Activated T-cell treated with anti-CD3 and anti-CD28 coated beads, Interleukin-2, amount 50 U/mL, for 48 hours (primary cell): ENCODE data around the gene MOXD1.

Source experiments
- DNase-seq, 2 experiments: peaks; one replicate each; pipeline ENCODE4 v3.0.0-alpha.2; 2020

The MOXD1 gene

GRCh38 chr6:132400883-132401617 is at the start of gene MOXD1:
TSS of gene MOXD1 (minus strand) at chr6:132401475. CDS start at chr6:132401426, 49 bp downstream.
- DNase-seq, result peak in 1 of 2 experiments; percentile 27

DNA sequence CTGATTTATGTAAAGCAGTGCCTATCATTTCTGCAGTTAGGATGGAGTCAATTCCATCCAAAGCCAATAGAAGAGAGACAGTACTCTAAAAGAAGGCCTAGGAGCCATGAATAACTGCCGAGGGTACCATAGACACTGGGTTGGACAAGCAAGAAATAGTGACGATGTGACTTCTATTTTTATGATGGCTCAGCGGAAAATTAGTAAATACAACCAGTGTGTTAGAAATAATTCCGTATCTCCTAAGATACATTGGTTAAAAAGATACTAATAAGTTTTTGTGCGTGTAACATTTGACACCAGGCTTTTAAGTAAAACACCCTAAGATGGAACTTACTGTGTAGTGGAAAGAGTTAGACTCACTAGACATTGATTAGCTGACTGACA is 45.6 kb upstream of the MOXD1 start:
- DNase-seq, result no peak

DNA sequence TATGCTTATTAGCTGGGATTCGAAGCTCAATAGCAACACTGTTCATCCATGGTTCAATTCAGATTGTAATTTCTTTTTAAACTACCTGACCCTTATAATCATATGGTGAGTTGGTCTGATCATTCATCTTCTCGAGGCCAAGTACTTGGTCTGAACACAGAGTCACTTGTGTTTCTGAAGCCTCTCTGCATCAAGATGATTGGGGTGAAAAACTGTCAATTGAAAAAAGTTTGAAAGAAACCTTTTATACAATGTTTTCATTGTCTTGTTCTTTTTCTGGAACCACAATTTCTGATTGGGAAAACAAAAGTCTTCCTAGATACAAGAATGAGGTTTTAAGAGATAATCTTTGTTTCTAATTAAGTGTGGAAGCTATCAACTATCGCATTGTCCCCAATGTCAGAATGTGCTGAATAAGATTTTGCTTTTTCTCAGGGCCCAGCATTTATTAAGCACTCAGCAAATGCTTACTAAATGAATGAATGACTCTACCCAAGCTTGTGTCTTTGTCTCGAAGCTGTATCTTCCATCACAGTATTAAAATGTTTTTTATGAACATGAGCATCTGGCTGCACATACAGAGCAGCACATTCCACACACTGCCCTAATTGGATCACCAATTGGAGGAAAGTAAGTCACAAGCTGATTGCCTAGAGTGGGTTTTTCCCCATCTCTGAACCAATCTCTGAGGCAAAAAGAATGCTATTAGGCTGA is 45.0 kb upstream of the MOXD1 start:
- DNase-seq, result no peak

DNA sequence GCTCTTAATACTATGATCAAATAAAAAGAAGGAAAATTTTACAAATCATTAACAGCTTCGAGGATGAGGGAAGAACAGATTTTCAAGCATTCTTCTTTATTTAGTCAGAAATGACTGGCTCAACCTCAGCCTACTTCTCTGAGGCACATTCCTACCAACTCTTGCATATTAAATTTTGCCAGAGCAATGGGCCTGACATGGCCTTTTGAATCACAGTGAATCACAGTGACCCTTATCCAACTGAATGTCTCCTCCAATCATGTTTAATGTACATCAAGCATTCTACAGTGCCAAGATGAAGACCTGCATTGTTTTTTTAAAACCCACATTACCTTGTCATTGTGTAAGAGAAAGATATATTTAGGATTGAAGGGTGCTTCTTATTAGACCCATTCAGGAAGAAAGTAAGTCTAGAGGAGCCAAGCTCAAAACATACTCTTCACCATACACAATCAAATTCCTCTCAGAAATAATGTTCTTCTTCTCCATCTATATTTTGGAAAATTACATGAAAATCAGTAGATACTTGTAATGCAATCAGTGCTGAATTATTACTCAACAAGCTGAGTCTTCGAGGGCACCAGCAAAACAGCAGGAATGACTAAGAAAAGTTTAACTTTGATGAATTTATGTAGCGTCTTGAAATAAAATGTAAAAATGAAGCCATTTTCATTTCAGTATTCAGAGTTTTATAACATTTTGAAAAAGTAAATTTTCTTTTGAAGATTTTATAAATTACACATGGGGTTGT is 44.1 kb upstream of the MOXD1 start:
- DNase-seq, result no peak

DNA sequence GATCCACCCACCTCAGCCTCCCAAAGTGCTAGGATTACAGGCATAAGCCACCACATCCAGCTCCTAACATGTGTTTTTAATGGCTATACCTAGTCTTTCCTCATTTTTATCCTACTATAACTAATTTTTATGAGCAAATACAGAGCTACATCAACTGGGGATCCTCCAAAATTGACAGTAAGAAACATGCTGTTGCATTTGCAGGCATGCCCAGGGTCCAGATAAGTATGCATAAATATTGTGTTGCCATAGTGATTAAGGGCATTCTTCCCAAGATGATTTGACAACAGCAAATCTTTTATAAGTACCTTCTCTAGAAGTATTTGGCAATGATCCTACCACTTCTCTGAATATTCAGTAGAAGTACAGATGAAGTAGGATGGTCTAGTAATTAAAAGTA is 41.9 kb upstream of the MOXD1 start:
- DNase-seq, result no peak

DNA sequence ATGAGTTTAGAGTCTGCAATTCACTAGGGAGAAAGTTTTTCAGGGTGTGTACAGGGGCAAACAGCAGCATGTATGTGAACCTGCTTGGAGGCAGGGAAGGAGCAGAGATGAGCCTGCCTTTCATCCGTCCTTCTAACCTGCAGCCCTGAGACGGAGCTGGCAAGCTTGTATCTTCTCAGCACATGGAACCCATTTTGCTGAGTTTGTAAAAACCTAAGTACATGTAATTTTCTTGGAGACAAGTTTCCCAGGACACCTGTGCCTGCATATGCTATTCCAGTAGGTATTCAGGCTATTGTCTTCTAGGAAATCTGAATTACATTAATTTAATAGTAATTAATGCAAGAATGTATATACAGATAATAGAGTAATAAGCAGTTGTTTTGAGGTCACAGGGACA is 28.8 kb upstream of the MOXD1 start:
- no peak for DNase-seq

- no peak for DNase-seq
These were observed 23.9 kb upstream of the MOXD1 start for GRCh38 chr6:132425176-132425575.

DNA sequence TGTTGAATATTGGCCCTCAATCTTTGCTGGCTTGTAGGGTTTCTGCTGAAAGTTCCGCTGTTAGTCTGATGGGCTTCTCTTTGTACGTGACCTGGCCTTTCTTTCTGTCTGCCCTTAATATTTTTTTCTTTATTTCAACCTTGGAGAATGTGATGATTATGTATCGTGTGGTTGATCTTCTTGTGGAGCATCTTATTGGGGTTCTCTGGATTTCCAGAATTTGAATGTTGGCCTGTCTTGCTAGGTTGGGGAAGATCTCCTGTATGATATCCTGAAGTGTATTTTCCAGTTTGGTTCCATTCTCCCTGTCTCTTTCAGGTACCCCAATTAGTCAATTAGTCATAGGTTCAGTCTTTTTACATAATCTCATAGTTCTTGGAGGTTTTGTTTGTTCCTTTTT is 22.6 kb upstream of the MOXD1 start:
- no peak for DNase-seq

- no peak for DNase-seq
These were observed 17.1 kb upstream of the MOXD1 start for GRCh38 chr6:132418235-132418965.

DNA sequence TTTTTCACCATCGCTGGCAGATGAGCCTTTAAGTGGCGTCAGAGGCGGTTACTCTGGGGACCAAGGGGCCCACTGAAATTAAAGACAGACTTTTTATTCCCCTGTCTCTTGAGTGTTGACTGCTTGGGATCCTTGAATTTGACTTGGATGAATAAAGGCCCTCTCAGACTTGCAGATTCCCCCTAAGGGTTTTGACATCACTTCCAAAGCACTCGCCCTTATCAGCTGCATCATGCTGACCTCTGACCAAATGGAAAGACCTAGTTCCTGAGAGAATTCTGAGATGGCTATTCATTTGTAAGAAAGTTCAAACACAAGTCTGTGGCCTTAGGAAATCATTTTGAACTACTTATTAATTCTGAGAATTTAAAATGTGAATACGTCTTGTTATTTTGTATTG is 13.5 kb upstream of the MOXD1 start:
- DNase-seq, result no peak

- no peak for DNase-seq
These were observed 13.0 kb upstream of the MOXD1 start for GRCh38 chr6:132414322-132414721.

- DNase-seq, result no peak
These were observed 12.2 kb upstream of the MOXD1 start for GRCh38 chr6:132413499-132413802.

DNA sequence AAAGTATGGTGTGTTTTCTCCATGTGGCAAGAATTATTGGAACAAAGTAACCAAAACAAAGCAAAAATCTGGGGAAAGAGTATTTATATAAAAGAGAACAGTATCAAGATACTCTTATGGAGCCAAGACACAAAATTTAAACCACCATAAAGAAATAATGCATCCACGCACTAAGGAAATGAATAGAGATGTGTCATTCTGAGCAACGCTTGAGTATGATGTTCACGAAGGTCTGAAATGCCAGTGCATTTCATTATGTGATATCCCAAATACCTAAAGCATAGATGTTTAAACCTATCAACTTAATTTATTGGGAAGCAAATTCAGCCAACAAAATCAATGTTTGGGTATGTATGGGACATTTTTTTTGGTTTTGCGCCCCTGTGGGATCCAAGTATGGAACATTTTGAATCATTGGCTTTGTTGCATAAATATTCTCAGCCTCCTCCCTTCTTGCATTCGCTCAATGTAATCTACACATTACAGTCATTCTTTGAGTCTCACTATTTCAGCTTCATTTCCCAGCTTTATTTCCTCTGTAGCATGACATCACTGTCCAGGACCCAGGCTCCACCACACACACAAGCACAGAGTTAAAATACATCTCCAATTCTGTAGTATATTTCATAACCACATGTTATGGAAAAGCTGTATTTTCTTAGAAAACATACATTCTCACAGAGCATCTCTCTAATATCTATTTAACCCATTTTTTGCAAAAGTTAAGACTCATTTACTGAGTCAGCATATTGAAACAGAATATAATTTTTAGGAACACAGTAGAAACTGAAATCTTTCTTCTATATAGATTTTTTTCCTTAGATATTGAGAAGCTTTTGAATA is 11.6 kb upstream of the MOXD1 start:
- DNase-seq, result no peak

- no peak for DNase-seq
These were observed 10.0 kb upstream of the MOXD1 start for GRCh38 chr6:132411296-132411695.

DNA sequence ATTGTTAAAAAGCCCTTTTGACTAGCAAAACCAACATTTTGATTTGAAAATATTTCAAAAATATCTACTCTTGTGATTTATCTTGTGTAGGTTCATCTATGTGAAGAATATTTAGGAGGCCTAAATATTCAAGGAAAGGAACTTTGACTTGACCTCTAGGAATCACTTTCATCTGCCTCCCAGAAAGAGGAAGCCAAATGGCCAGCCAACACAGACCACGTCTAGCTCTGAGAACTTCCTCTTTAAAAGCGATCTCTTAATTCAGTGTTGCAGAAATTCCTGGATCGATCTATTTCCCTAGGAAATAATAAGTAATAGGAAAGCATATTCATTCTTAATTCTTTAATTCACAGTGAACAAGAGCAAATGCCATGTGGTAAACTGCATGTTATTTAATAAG is 9.6 kb upstream of the MOXD1 start:
- no peak for DNase-seq

GRCh38 chr6:132405143-132405915 is 4.1 kb upstream of the MOXD1 start:
- DNase-seq, result no peak

- DNase-seq, result no peak
These were observed 3.5 kb upstream of the MOXD1 start for GRCh38 chr6:132404736-132405135.

GRCh38 chr6:132404330-132404729 is 3.1 kb upstream of the MOXD1 start:
- no peak for DNase-seq

GRCh38 chr6:132401618-132402285 is 477 bp upstream of the MOXD1 start:
- DNase-seq, result peak in 1 of 2 experiments; percentile 17

- no peak for DNase-seq
These were observed 756 bp downstream of the MOXD1 start for GRCh38 chr6:132400555-132400882.
